ENCODE measurements around the gene PAXX.

GRCh38 chr9:137013571-137013940 lies 21.3 kb downstream of the PAXX start:
- TF ChIP-seq RAD21 (conservative IDR thresholded peaks at IDR 0.05) (no peak), EZH2 (IDR thresholded peaks at IDR 0.05; ENCODE audit: borderline replicate concordance, insufficient read depth, low read length, poor library complexity, severe bottlenecking) (no peak), SMC3 (conservative IDR thresholded peaks at IDR 0.05; ENCODE audit: poor library complexity) (no peak), REST (IDR thresholded peaks at IDR 0.05; ENCODE audit: borderline replicate concordance) (no peak), POLR2AphosphoS5 (IDR thresholded peaks at IDR 0.05) (no peak), EP300 (conservative IDR thresholded peaks at IDR 0.05; ENCODE audit: poor library complexity, severe bottlenecking) (no peak), MXI1 (conservative IDR thresholded peaks at IDR 0.05; ENCODE audit: poor library complexity, severe bottlenecking) (no peak)
- TF ChIP-seq, protein P1, sequence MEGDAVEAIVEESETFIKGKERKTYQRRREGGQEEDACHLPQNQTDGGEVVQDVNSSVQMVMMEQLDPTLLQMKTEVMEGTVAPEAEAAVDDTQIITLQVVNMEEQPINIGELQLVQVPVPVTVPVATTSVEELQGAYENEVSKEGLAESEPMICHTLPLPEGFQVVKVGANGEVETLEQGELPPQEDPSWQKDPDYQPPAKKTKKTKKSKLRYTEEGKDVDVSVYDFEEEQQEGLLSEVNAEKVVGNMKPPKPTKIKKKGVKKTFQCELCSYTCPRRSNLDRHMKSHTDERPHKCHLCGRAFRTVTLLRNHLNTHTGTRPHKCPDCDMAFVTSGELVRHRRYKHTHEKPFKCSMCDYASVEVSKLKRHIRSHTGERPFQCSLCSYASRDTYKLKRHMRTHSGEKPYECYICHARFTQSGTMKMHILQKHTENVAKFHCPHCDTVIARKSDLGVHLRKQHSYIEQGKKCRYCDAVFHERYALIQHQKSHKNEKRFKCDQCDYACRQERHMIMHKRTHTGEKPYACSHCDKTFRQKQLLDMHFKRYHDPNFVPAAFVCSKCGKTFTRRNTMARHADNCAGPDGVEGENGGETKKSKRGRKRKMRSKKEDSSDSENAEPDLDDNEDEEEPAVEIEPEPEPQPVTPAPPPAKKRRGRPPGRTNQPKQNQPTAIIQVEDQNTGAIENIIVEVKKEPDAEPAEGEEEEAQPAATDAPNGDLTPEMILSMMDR (IDR thresholded peaks at IDR 0.05; ENCODE audit: poor library complexity, severe bottlenecking): no peak

Data from neural cell (in vitro differentiated cells).